Panc1 (cell line): ENCODE results near the gene TRAF2. TPM values are rescaled to one million over a fixed set of nuclear protein-coding genes. Genes with fewer than 3 reads are reported as not detected.
A peak's percentile ranks its signal among the peaks of the same experiment; 100 is the strongest.

Experiments
- ATAC-seq: fragments of 200-7000 bp; cut with Tn5 transposase; 2 replicates; pipeline ENCODE4 v1.9.1; 2020; ENCODE audit warnings: mild to moderate bottlenecking, moderate library complexity
- BruUV-seq: library from RNA; stranded (reverse); fragments of 400-500 nt; replicated peaks from 2 replicates; lab custom pipeline; 2021; lab: Mats Ljungman, UMichigan
- CTCF ChIA-PET: fragments of 300-600 bp; sonication (Branson Sonifier 250); formaldehyde crosslinking; loops from one replicate; lab custom pipeline; 2022; ENCODE audit warnings: antibody characterized with exemption; lab: Charles Lee
- POLR2A ChIA-PET: fragments of 300-600 bp; sonication (Branson Sonifier 250); formaldehyde crosslinking; loops from one replicate; lab custom pipeline; 2022; ENCODE audit warnings: antibody characterized with exemption; lab: Charles Lee
- DNase-seq: peaks from one replicate; pipeline ENCODE4 v3.0.0-alpha.2; 2010; ENCODE audit warnings: low read depth, low spot score
- H3K27ac ChIP-seq: 2 replicates; pipeline ENCODE4 v1.5.1; 2011; ENCODE audit warnings: mild to moderate bottlenecking, low read length, inconsistent platforms
- H3K27me3 ChIP-seq: fragments of 200-500 bp; sonication (Bioruptor generic); 2 replicates; pipeline ENCODE4 v1.6.0; 2014; ENCODE audit warnings: low read length, inconsistent platforms; ENCODE audit not compliant: control insufficient read depth, insufficient read depth
- H3K36me3 ChIP-seq: fragments of 200-500 bp; sonication (Bioruptor generic); 2 replicates; pipeline ENCODE4 v1.5.1; 2014; ENCODE audit warnings: inconsistent platforms, mild to moderate bottlenecking, low read length, moderate library complexity; ENCODE audit not compliant: control insufficient read depth, insufficient read depth
- H3K4me1 ChIP-seq: 2 replicates; pipeline ENCODE4 v1.5.1; 2011; ENCODE audit warnings: inconsistent platforms, mild to moderate bottlenecking, low read length, moderate library complexity; ENCODE audit not compliant: control insufficient read depth, insufficient read depth
- H3K4me3 ChIP-seq, 2 experiments: 2 replicates each; pipeline ENCODE4 v1.5.1; 2011 to 2012; ENCODE audit warnings: low read depth in 2 of 2, low read length in 2 of 2, mild to moderate bottlenecking in 2 of 2, inconsistent platforms in 1 of 2, moderate library complexity in 1 of 2
- H3K9me3 ChIP-seq: fragments of 200-500 bp; sonication (Bioruptor generic); 2 replicates; pipeline ENCODE4 v1.5.1; 2014; ENCODE audit warnings: low read depth, mild to moderate bottlenecking, inconsistent platforms, low read length, moderate library complexity; ENCODE audit not compliant: control insufficient read depth, insufficient read depth
- CTCF ChIP-seq: fragments of 450-650 bp; IDR thresholded peaks from 2 replicates; pipeline ENCODE4 v1.5.1; 2017; ENCODE audit warnings: mild to moderate bottlenecking
- POLR2AphosphoS5 ChIP-seq: IDR thresholded peaks from 2 replicates; pipeline ENCODE4 v1.6.1; 2012; ENCODE audit warnings: mild to moderate bottlenecking, low read depth, low read length, moderate library complexity
- REST ChIP-seq, 2 experiments: IDR thresholded peaks; 2 replicates each; pipeline ENCODE4 v1.6.1; 2011 to 2012; ENCODE audit warnings: low read depth in 2 of 2, control low read depth in 1 of 2, low read length in 1 of 2, mild to moderate bottlenecking in 1 of 2, moderate library complexity in 1 of 2; ENCODE audit not compliant: insufficient read depth in 1 of 2
- SIN3A ChIP-seq: IDR thresholded peaks from 2 replicates; pipeline ENCODE4 v1.6.1; 2012; ENCODE audit warnings: low read depth, mild to moderate bottlenecking, low read length, moderate library complexity, borderline replicate concordance; ENCODE audit not compliant: insufficient read depth
- TCF7L2 ChIP-seq: IDR thresholded peaks from 2 replicates; pipeline ENCODE4 v1.6.1; 2011; ENCODE audit warnings: mild to moderate bottlenecking, low read depth, low read length, inconsistent platforms
- in situ Hi-C: cut with HindIII; loops from 2 replicates; pipeline ENCODE4 v1.10.0; 2016; ENCODE audit warnings: low sequenced_read_pairs, low pct_unique_long_range_greater_than_20kb
- intact Hi-C: fragments of 100-400 bp; cut with micrococcal nuclease; formaldehyde crosslinking; loops from one replicate; pipeline ENCODE4 v1.10.0; 2022; ENCODE audit not compliant: unreplicated experiment
- total RNA-seq: library from RNA; stranded (reverse); gene quantifications from one replicate; pipeline ENCODE4 v1.2.1, GENCODE V29; 2021; ENCODE audit not compliant: unreplicated experiment

The TRAF2 gene
- total RNA-seq, 1 experiment from 2014 or later: 48.7 TPM

GRCh38 chr9:136848393-136849037 is 37.8 kb upstream of the TRAF2 start:
- Histone ChIP-seq H3K27me3 (no peaks in the 10 kb centered on the region), H3K36me3 (no peaks in the 10 kb centered on the region), H3K4me1 (peaks cover 15% of the 10 kb centered on the region), H3K9me3 (no peaks in the 10 kb centered on the region), H3K4me3 (peak overlapping the region; percentile 69 to 83), H3K27ac (peak overlapping the region; percentile 83)
- in situ Hi-C loops: no loop called here
- POLR2A ChIA-PET: no interaction called here
- peak; percentile 31 for ATAC-seq
- intact Hi-C loops: no loop called here
- BruUV-seq: TSS peak; percentile 76
- CTCF ChIA-PET: no interaction called here
- no peak for TF ChIP-seq SIN3A
- TF ChIP-seq REST (IDR thresholded peaks at IDR 0.05; ENCODE audit: insufficient read depth in 1 of 2, low read depth in 2 of 2, low read length in 1 of 2): no peak
- 0 out of 2 replicates have a peak, but pooled peaks have one; percentile 31 for TF ChIP-seq POLR2AphosphoS5
- no peak for TF ChIP-seq CTCF
- no peak for TF ChIP-seq TCF7L2
- DNase-seq: no peak

GRCh38 chr9:136849038-136849959 is 37.0 kb upstream of the TRAF2 start, which contains the start of gene PHPT1:
TSS of gene PHPT1 (plus strand) at chr9:136849409. CDS start at chr9:136849431, 22 bp downstream.
- peaks cover 15% of the 10 kb centered on the region for H3K4me1 ChIP-seq
- intact Hi-C loops: no loop called here
- BruUV-seq: no TSS peak
- H3K36me3 ChIP-seq: no peaks in the 10 kb centered on the region
- TF ChIP-seq REST (IDR thresholded peaks at IDR 0.05; ENCODE audit: insufficient read depth in 1 of 2, low read depth in 2 of 2, low read length in 1 of 2): no peak
- TF ChIP-seq POLR2AphosphoS5: peak; percentile 86
- no peak for TF ChIP-seq SIN3A
- TF ChIP-seq TCF7L2: no peak
- no peak for TF ChIP-seq CTCF
- H3K9me3 ChIP-seq: no peaks in the 10 kb centered on the region
- H3K27ac ChIP-seq: peak within 1 kb of the TSS; percentile 83
- peak within 1 kb of the TSS; percentile 69 to 83 for H3K4me3 ChIP-seq
- in situ Hi-C loops: no loop called here
- DNase-seq: peak; percentile 91
- no peaks in the 10 kb centered on the region for H3K27me3 ChIP-seq
- ChIA-PET POLR2A (no interaction called here), CTCF (no interaction called here)
- peak; percentile 79 for ATAC-seq
